Osteoblast (primary cell): Measurements from ENCODE around the gene TTC31. TPM values are rescaled to one million over a fixed set of nuclear protein-coding genes. Genes with fewer than 3 reads are reported as not detected.

Source experiments
- DNase-seq: peaks from one replicate; pipeline ENCODE4 v3.0.0; 2011; ENCODE audit warnings: low spot score, mixed read lengths; ENCODE audit not compliant: insufficient read length; ENCODE audit errors: missing footprints
- H2AFZ ChIP-seq: 2 replicates; pipeline ENCODE4 v1.6.0; 2011; ENCODE audit warnings: mild to moderate bottlenecking, low read length
- H3K27ac ChIP-seq: 2 replicates; pipeline ENCODE4 v1.5.1; 2011; ENCODE audit warnings: mild to moderate bottlenecking, low read depth, low read length, moderate library complexity
- H3K27me3 ChIP-seq: 2 replicates; pipeline ENCODE4 v1.6.0; 2012; ENCODE audit warnings: mild to moderate bottlenecking, control low read depth, inconsistent platforms, low read length, moderate library complexity; ENCODE audit not compliant: insufficient read depth
- H3K36me3 ChIP-seq: 2 replicates; pipeline ENCODE4 v1.5.1; 2011; ENCODE audit warnings: mild to moderate bottlenecking, low read length, control low read depth, moderate library complexity; ENCODE audit not compliant: insufficient read depth
- H3K4me1 ChIP-seq: 2 replicates; pipeline ENCODE4 v1.5.1; 2011; ENCODE audit warnings: mild to moderate bottlenecking, low read length, control low read depth, moderate library complexity; ENCODE audit not compliant: insufficient read depth
- H3K4me2 ChIP-seq: 2 replicates; pipeline ENCODE4 v1.6.0; 2011; ENCODE audit warnings: mild to moderate bottlenecking, low read length; ENCODE audit not compliant: insufficient read depth
- H3K4me3 ChIP-seq: fragments of 200-600 bp; sonication (generic); 3 replicates; pipeline ENCODE4 v1.5.1; 2012; ENCODE audit warnings: mild to moderate bottlenecking, low read length, inconsistent platforms; ENCODE audit not compliant: insufficient read depth
- H3K79me2 ChIP-seq: 2 replicates; pipeline ENCODE4 v1.6.0; 2012; ENCODE audit warnings: mild to moderate bottlenecking, low read length, control low read depth, inconsistent platforms; ENCODE audit not compliant: insufficient read depth
- H3K9me3 ChIP-seq: 2 replicates; pipeline ENCODE4 v1.5.1; 2011; ENCODE audit warnings: low read depth, low read length, control low read depth
- H4K20me1 ChIP-seq: 2 replicates; pipeline ENCODE4 v1.6.0; 2012; ENCODE audit warnings: mild to moderate bottlenecking, low read length, control low read depth; ENCODE audit not compliant: insufficient read depth
- CTCF ChIP-seq: IDR thresholded peaks from 2 replicates; pipeline ENCODE4 v1.5.1; 2011; ENCODE audit warnings: mild to moderate bottlenecking, low read depth, low read length, moderate library complexity; ENCODE audit errors: extremely low read depth
- total RNA-seq: library from RNA; depleted of rRNA; stranded (reverse); fragments of >200 nt; gene quantifications from 2 replicates; pipeline ENCODE4 v1.2.3, GENCODE V29; 2012

Gene TTC31
- total RNA-seq, 1 donor: 17.0 TPM

- peak; percentile 38 for TF ChIP-seq CTCF
- peaks cover 29% of the 10 kb centered on the region for H3K4me1 ChIP-seq
- peaks cover 47% of the 10 kb centered on the region for H3K79me2 ChIP-seq
- H3K27ac ChIP-seq: no peak overlapping the region
- H3K9me3 ChIP-seq: no peaks in the 10 kb centered on the region
- no peaks in the 10 kb centered on the region for H3K27me3 ChIP-seq
- H3K4me3 ChIP-seq: no peak overlapping the region
- peak overlapping the region; percentile 99 for H3K4me2 ChIP-seq
- H3K36me3 ChIP-seq: peaks cover 53% of the 10 kb centered on the region
- no peak overlapping the region for H2AFZ ChIP-seq
- peak; percentile 92 for DNase-seq
- peaks cover 13% of the 10 kb centered on the region for H4K20me1 ChIP-seq
Observed at GRCh38 chr2:74532222-74532621, 49.3 kb downstream of the TTC31 start.

- Histone ChIP-seq H3K36me3 (peaks cover 54% of the 10 kb centered on the region), H4K20me1 (peaks cover 7% of the 10 kb centered on the region), H3K4me2 (no peak overlapping the region), H3K79me2 (peaks cover 39% of the 10 kb centered on the region), H2AFZ (no peak overlapping the region), H3K27ac (no peak overlapping the region), H3K4me3 (no peak overlapping the region), H3K4me1 (peaks cover 22% of the 10 kb centered on the region), H3K27me3 (no peaks in the 10 kb centered on the region), H3K9me3 (no peaks in the 10 kb centered on the region)
- no peak for TF ChIP-seq CTCF
- no peak for DNase-seq
Observed at GRCh38 chr2:74533464-74533863, 50.6 kb downstream of the TTC31 start.

- peaks cover 30% of the 10 kb centered on the region for H3K79me2 ChIP-seq
- no peaks in the 10 kb centered on the region for H3K9me3 ChIP-seq
- H3K27me3 ChIP-seq: no peaks in the 10 kb centered on the region
- no peak overlapping the region for H3K4me3 ChIP-seq
- H4K20me1 ChIP-seq: no peaks in the 10 kb centered on the region
- H3K4me2 ChIP-seq: no peak overlapping the region
- peaks cover 15% of the 10 kb centered on the region for H3K4me1 ChIP-seq
- no peak for TF ChIP-seq CTCF
- peaks cover 62% of the 10 kb centered on the region for H3K36me3 ChIP-seq
- peak; percentile 37 for DNase-seq
- H2AFZ ChIP-seq: no peak overlapping the region
- no peak overlapping the region for H3K27ac ChIP-seq
Observed at GRCh38 chr2:74534411-74534810, 51.5 kb downstream of the TTC31 start.

GRCh38 chr2:74535440-74535965 lies 52.6 kb downstream of the TTC31 start:
- Histone ChIP-seq H3K4me1 (peaks cover 15% of the 10 kb centered on the region), H3K36me3 (peaks cover 72% of the 10 kb centered on the region), H3K27me3 (no peaks in the 10 kb centered on the region)

More at GRCh38 chr2:74535440-74535965, 52.6 kb downstream of the TTC31 start:
- Histone ChIP-seq H2AFZ (no peak overlapping the region), H3K4me3 (no peak overlapping the region), H4K20me1 (no peaks in the 10 kb centered on the region), H3K27ac (no peak overlapping the region), H3K79me2 (peaks cover 25% of the 10 kb centered on the region), H3K9me3 (no peaks in the 10 kb centered on the region), H3K4me2 (no peak overlapping the region)
- TF ChIP-seq CTCF: no peak
- DNase-seq: peak; percentile 59
